SK-MEL-5 (cell line): ENCODE measurements around the gene GREB1L. TPM values are rescaled to one million over a fixed set of nuclear protein-coding genes. Genes with fewer than 3 reads are reported as not detected.

Experiments
- DNase-seq: peaks from one replicate; pipeline ENCODE4 v3.0.0-alpha.2; 2016; ENCODE audit warnings: low read depth, low spot score
- in situ Hi-C: cut with HindIII; loops from 2 replicates; pipeline ENCODE4 v1.10.0; 2016; ENCODE audit warnings: low sequenced_read_pairs, high pct_unique_total_duplicates, low pct_unique_long_range_greater_than_20kb
- total RNA-seq: library from RNA; depleted of rRNA; stranded (reverse); fragments of >200 nt; shearing (Covaris generic); gene quantifications from 2 replicates; pipeline ENCODE4 v1.2.3, GENCODE V29; 2014

GREB1L gene
- total RNA-seq, 1 experiment from 2014 or later: 0.50 TPM

DNA sequence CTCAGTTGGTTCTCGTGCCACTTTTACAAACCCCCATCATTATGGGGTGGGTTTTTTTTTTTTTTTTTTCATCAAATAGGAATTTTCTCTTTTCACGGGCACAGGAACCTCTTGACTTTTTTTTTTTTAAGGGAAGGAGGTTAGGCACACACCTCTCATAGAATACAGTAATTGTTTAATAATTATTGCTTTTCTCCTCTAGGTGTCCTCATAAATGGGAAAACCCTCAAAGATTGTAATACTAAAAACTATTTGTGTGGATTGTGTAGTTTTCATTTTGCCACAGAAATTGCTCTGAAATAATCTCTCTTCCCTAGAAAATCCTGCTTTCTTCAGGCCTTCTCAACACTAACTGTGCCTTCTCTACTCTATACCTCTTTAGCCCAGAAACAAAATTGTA is 147.3 kb downstream of the GREB1L start:
- in situ Hi-C loops: no loop called here

DNA sequence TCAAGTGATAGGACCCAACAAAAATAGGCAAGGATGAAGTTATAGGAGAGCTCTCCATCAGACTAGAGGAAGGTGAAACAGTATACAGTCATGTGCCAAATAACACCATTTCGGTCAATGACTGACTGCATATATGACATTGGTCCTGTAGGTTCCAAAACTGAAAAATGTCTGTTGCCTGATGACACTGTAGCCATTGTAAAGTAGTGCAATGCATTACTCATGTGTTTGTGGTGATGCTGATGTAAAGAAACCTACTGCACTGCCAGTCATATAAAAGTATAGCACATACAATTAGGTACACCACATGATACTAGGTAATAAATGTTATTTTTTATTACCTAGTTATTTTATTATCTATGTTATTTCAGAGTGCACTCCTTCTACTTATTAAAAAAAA is 147.9 kb downstream of the GREB1L start:
- in situ Hi-C loops: no loop called here
- no peak for DNase-seq

More for the DNA sequence above, 147.3 kb downstream of the GREB1L start:
- DNase-seq: no peak

DNA sequence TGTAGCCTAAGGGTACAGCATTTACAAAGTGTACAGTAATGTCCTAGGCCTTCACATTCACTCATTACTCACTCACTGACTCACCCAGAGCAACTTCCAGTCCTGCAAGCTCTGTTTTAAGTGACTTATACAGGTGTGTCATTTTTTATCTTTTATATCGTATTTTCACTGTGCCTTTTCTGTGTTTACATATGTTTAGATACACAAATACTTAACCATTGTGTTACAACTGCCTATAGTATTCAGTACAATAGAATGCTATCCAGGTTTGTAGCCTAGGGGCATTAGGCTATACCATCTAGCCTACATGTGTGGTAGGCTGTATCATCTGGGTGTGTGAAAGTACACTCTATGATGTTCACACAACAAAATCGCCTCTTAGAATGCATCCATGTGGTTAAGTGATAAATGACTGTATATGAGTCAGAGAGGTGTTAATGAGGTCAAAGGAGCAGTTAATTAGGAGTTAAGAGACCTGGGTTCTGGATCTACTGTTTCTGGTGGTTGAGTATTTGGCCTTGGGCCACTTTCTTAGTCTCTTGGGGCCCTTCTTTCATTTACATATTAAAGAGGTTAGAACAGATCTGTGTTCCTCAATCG is 149.1 kb downstream of the GREB1L start:
- no peak for DNase-seq
- in situ Hi-C loops: no loop called here

GRCh38 chr18:21393986-21394385 is 152.0 kb downstream of the GREB1L start:
- in situ Hi-C loops: no loop called here
- DNase-seq: no peak

DNA sequence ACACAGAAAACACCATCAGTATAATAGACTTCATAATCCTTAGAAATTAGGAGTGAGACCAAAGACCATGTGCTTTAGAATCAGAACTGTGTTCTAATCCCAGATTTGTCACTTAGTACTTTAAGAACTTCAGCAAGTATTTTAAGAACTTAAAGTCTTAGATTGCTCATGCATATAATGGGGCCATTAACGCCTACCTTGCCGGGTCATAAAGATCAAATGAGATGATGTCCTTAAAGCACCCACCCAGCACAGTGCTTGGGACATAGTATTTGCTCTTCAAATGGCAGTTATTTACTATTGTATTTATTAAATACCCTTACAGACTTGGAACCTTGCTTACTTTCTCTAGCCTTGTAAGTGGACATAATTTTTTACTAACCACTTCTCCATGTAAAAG is 156.1 kb downstream of the GREB1L start:
- DNase-seq: no peak
- in situ Hi-C loops: no loop called here

DNA sequence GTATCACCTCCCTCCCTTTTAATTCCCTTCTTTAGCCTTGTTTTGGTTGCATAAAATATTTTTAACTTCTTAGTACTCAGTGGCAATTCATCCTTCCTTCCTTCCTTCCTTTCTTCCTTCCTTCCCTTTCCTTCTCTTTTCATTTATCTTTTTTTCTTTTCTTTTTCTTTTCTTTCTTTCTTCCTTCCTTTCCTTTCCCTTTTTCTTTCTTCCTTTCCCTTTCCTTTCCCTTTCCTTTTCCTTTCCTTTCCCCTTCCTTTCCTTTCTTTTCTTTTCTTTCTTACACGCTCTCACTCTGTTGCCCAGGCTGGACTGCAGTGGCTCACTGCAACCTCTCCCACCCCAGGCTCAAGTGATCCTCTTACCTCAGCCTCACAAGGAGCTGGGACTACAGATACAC is 160.2 kb downstream of the GREB1L start:
- in situ Hi-C loops: no loop called here

DNA sequence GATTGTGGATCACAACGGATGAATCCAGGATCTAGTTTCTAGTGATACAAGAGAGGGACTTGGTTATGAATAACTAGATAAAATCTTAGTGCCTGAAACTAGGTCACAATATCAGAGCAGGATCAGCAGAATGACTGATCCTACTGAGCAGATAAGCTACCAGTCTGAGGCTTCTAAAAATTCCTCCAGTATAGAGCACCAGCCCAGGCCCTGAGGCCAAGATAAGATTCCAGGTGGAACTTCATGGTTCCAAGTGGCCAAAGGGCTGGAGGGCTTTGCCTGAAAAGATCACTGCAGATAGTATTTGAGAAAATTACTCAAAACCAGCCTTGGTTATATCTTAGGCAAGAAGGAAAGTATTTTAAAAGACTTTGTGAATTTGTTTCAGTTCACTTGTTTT is 162.4 kb downstream of the GREB1L start:
- in situ Hi-C loops: no loop called here
- DNase-seq: no peak

More for the DNA sequence above, 160.2 kb downstream of the GREB1L start:
- DNase-seq: no peak

GRCh38 chr18:21406116-21406515 is 164.1 kb downstream of the GREB1L start:
- in situ Hi-C loops: no loop called here
- DNase-seq: no peak

DNA sequence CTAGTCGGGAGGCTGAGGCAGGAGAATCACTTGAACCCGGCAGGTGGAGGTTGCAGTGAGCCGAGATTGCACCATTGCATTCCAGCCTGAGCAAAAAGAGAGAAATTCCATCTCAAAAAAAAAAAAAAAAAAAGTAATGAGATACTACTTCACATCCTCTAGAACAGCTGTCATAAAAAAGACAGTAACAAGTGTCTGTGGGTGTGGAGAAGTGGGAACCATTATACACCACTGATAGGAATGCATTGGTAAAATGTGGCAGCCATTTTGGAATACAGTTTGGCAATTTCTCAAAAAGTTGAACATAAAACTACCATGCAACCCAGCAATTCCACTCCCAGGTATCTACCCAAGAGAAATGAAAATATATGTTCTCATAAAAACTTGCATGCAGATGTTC is 166.6 kb downstream of the GREB1L start:
- DNase-seq: no peak

DNA sequence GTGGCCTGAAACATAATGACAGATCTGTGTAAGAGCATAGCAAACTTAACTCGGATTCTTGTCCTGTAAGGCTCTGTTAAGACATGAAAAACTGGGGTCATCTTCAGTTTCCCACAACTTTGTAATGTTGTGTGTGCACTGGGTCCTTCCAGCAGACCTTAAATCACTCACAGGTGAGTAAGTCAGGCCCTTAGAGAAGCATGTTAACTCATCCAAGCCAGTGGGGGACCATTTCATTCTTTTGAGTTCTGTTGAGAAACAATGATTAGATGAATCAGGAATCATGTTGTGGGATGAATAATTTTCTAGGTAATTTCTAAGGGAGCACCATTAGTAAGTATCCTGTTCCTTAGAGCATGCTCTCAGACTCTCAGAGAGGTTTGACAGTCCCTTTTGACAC is 191.4 kb downstream of the GREB1L start:
- DNase-seq: no peak
- in situ Hi-C loops: no loop called here

More for the DNA sequence above, 166.6 kb downstream of the GREB1L start:
- in situ Hi-C loops: no loop called here

- in situ Hi-C loops: no loop called here
- DNase-seq: no peak
These were observed 197.4 kb downstream of the GREB1L start for GRCh38 chr18:21439431-21439846.

DNA sequence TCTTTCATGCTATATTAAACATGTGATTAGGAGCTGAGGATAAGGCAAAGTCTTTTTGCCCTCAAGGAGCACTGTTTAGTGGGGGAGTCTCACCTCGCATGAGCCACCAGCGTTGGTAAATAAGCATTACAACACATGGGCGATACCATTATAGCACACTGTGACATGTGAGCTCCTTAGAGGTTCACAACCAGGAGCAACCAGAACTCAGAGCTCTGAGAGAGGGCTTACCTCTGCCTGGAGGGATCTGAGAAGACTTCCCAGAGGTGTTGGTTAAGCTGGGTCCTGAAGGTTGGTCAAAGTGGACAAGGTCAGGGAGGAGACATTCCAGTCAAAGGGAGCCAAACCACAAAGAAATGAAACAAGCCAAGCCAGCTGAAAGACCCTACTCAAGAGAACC is 199.6 kb downstream of the GREB1L start:
- in situ Hi-C loops: no loop called here
- DNase-seq: no peak

DNA sequence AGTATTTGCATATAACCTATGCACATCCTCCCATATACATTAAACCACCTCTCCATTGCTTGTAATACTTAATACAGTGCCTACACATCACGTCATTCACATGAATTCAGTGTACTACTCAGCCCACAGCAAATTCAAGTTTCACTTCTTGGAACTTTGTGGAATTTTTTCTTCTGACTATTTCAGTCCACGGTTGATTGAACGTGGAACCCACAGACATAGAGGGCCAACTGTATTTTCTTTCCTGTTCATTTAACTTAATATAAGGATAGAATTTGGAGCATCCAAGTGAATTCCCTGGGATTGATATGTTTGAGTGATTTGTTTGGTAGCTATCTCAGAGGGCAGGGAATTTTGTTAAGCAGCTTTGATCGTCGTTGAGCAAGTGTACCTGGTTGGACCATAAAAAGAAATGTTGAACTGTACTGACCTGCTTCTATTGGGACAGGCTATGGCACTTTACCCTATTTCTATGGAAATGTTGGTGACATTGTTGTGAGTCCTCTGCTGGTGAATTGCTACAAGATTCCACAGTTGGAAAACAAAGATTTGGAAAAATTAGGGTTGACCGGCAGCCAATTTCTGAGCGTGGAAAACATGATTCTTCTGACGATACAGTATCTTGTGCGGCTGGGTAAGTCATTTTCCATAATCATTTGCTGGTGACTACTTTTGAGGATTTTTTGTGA is 201.9 kb downstream of the GREB1L start:
- in situ Hi-C loops: no loop called here
- no peak for DNase-seq

GRCh38 chr18:21444465-21445212 is 202.6 kb downstream of the GREB1L start:
- in situ Hi-C loops: no loop called here
- peak; percentile 72 for DNase-seq

DNA sequence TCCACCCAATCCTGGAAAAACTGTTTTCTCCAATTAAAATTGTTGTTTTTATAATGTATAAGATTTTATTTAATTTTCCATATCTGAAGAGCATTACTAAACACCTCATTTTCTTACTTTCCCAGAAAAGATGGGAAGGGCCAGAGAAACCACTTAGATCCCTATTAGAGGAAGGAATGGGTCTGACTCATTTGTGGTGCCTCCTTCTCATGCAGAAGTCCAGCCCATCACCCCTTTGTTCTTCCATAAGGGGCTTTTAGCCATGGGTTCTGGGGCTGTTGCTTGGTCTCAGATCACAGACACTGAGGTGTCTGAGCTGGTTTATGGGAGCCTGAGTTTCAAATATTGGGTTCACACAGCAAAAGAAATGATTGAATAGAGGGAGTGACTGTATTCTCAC is 206.3 kb downstream of the GREB1L start:
- DNase-seq: no peak
- in situ Hi-C loops: no loop called here

GRCh38 chr18:21449367-21450290 is 207.6 kb downstream of the GREB1L start:
- no peak for DNase-seq
- in situ Hi-C loops: no loop called here

DNA sequence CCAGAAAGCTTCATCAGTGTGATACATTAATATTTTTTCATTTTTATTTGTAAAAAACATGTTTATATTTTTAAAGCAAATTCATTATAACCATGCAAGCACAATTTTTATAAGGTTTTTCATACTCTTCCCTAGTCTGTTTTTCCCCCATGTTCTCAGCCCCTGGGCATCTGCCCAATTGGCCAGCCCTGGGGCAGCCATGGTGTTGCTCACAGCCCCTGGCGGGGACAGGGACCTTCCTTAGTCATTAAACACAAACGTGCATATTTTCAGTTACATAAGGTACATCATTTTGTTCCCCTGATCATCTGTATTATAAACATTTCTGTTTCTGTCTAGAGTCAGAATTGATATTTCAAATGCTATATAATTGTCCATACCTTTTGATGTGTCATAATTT is 208.5 kb downstream of the GREB1L start:
- DNase-seq: no peak
- in situ Hi-C loops: no loop called here

GRCh38 chr18:21450913-21451312 is 208.9 kb downstream of the GREB1L start:
- no peak for DNase-seq
- in situ Hi-C loops: no loop called here
